Activated CD4-positive, alpha-beta T cell treated with anti-CD3 and anti-CD28 coated beads, Interleukin-2, Interleukin-4, amounts not matched to agents 100 ng/mL and 50 ng/mL, durations not matched to agents 16 hours and 8 hours (primary cell): ENCODE results near the gene PARK7.
"Not testable (repeated sequence)": the region's sequence is repeated elsewhere in the genome, so short reads cannot be mapped to it uniquely, and the experiment has no call there.

Source experiments
- DNase-seq: peaks from one replicate; pipeline ENCODE4 v3.0.0-alpha.2; 2020; ENCODE audit warnings: low spot score

Gene PARK7

DNA sequence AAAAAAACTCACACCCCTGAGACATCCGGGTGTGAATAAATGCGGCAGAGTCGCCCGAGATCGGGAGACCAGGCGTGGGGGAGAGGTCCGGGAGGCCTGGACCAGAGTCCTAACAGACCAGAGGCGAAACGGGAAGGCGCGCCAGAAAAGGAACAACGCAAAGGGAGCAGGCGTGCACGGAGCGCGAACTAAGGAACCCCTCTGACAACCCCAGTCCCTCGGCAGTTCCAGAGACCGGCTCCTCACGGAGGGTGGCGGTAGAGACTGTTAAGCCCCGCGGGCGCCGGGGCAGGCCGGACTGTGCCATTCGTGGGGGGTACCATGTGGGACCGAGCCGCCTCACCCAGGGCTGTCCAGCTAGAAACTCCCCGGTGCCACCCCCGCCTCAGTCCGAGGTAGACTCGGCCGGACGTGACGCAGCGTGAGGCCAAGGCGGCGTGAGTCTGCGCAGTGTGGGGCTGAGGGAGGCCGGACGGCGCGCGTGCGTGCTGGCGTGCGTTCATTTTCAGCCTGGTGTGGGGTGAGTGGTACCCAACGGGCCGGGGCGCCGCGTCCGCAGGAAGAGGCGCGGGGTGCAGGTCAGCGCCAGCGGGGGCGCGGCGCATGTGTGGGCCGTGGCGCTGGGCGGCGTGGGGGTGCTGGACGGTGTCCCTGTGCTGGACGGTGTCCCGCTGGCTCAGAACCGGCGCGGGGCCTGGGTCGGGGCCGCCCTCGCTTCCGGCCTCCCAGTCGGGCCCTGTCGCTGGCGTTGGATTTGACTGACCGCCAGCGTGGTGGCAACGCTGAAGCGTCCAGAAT is at the start of gene PARK7:
Gene PARK7 (plus strand): TSS at position 496 of the 798 bp plus-strand sequence. CDS start 1,075 bp downstream, outside the sequence.
- peak; percentile 100 for DNase-seq

DNA sequence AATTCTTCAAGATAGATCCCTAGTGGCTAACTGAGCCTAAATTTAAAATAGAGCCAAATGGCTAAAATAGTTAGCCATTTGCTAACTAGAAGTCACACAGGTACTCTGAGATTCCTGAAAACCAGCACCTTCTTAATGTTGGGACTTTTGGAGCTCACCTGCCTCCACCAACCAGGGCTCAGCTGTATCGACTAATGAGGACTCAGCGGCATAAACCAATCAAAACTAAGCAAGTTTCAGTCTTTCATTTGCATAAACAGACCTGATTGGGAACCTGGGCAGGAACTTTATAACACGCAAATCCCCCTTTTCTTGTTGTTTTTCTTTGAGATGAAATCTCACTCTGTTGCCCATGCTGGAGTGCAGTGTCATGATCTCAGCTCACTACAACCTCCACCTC is 49.4 kb upstream of the PARK7 start:
- DNase-seq = no peak

- DNase-seq = no peak
These were observed 48.6 kb upstream of the PARK7 start for GRCh38 chr1:7912743-7913557.

DNA sequence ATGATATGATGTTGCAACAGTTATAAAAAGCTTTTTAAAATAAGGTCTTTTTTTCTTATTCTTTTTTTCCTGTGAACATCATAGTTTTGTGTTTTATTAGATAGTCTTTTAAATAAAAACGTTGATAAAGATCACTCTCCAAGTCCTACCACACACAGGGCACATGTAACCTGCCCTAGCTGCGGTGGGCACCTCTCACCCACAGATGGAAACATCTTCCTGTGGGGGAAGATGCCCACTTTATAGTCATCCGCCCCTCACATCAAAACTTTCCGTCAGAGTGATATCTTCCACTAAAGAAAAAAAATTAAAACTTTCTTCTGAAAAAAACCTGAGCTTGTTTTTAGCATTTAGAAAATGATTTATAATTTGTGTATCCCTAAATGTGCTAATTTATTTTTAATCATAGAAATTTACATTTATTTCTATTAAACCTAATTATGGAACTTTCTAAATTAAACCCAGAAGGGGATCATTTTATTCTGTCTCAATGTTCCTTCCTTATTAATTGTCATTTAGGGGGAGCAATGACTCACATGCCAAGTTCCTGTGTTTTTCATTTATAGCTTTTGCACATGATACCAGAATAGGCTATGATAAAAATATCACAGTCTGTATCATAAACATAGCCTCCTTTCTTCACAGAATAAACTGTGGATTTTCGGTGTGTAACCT is 45.5 kb upstream of the PARK7 start:
- DNase-seq = peak; percentile 17

DNA sequence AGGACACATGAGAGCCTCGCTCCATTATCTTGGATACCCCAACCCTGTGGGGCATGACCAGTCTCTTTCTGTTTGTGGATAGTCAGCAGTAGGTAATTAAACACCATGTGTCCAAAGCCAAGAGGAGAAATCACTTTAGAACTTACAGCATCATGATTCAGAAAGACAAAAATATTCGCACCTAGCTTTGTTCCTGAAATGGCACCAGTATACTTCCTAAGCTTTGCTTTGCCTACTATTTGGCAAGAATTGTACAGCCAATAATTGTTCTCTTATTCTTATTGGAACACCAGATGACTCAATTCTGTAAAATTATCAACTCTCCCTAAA is 45.0 kb upstream of the PARK7 start:
- no peak for DNase-seq

- not testable (repeated sequence) for DNase-seq
These were observed 43.5 kb upstream of the PARK7 start for GRCh38 chr1:7917971-7918370.

DNA sequence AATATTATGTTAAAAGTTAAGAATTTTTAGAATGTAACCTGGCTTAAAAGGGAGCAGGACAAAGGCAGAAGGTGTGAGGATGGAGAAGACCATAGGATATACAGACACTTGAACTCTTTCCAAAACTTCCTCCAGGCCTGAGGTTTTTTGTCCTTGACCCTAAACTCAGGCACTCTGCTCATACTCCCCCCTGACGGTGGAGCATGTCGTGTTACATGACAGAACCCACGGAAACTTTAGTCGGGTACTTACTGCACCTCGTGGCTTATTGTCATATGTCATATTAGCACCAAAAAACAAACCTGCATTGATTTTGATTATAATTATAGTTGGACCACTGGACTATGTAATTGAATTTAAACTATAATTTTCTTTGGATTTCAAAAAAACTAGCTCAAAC is 41.6 kb upstream of the PARK7 start:
- no peak for DNase-seq

DNA sequence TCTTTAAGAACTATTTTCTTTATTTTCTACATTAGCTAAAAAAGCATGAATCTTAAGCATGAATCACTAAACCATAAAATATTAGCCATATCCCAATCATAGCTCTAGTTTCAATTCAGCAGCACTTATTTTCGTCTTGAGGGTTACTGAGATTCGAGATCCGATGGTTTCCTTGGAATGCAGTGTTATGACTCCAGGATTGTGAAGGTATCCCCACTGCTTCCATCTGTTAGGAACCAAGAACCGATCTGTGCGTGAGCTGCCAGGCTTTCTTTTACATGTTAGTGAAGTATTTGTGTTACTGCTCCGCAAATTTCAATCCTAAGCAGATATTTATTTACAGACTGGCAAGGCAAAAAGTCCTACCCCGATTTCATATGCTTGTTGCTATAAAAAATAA is 39.7 kb upstream of the PARK7 start:
- no peak for DNase-seq

- no peak for DNase-seq
These were observed 39.2 kb upstream of the PARK7 start for GRCh38 chr1:7922301-7922700.

DNA sequence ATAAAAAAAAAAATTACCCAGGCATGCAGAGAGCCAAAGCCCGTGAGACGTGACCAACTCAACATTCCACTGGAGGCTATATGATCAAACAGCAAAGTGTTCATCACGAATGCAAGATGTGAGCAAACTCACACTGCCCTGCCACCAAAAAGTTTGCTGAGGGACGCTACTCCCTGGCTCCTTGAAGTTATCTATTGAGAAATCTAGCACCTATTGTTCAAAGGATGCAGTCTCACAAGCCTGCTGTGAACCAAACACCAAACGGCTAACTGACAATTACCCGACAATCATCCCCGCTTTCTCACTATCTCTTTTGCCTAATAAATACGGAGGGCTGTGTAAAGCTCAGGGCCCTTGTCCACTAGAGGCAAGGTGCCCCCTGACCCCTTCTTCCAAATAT is 34.5 kb upstream of the PARK7 start:
- not testable (repeated sequence) for DNase-seq

GRCh38 chr1:7928247-7928646 is 33.3 kb upstream of the PARK7 start:
- DNase-seq = no peak

DNA sequence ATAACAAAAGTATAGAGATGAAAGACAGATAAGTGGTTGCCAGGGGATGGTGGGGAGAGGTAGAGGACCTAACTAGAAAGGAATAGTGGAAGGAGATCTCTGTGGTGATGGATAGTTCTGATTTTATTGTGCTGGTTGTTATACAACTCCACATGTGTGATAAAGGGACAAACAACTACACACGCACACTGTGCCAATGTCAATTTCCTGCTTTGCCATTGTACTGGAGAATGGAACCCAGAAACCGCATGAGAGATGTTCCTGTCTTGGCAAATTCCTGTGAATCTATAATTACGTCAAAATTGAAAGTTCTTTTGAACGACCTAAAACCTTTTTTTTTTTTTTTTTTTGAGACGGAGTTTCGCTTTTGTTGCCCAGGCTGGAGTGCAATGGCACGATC is 31.9 kb upstream of the PARK7 start:
- DNase-seq = peak; percentile 37

GRCh38 chr1:7930645-7931445 is 30.7 kb upstream of the PARK7 start:
- peak; percentile 46 for DNase-seq

DNA sequence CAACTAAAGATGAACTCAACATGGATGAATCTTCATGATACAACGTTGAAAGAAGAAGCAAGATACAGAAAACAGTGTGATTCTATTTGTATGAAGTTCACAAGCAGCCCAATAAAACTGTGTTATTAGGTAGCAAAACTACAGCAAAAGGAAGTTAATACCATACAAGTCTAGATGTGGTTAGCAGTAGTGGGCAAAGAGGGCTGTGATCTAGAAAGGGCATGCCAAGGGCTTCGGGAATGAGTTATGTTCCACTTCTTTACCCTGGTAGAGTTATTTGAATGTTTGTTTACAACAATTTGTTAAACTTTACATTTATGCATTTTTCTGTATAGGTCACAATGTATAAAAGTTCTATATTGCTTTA is 30.1 kb upstream of the PARK7 start:
- no peak for DNase-seq

DNA sequence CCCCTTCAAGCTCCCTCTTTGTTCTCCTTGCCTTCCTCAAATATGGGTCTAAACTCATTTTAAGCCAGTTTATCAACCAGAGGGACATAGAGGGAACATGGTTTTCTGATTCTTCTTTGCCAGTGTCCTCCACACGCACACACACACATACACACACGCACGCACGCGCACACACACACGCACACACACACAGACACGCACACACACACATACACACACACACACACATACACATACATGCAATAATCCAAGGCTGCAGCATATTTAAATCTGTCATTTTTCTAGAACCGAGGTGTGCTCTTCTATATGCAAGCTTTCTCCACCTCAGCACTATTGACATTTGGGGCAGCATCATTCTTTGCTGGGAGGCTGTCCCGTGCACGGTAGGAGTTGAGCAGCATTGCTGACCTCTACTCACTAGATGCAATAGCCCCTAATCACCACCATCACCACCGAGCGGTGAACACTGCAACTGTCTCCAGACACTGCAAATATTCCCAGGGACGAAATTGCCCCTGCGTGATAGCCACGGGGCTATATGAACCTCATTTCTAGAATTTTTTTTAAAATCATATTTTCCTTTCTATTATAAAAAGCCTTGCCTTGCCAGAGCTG is 28.9 kb upstream of the PARK7 start:
- DNase-seq = no peak

GRCh38 chr1:7938070-7938469 is 23.4 kb upstream of the PARK7 start:
- no peak for DNase-seq

DNA sequence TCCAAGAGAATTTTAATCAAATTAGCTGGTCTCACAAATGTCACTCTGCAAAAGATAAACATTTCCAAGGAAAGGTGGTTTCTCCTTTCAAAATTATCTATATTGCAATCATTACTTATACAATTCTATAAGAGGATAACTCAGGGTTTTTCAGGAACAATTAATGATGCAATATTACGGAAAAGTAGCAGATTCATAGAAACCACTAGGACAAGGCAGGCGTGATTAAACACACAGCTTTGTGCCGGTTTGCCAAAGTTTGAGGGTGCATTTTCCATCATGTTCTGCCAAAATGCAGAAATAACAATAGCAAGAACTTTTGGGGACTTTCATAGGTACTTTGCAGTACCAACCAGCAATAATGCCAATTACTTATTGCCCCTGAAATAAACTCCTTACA is 21.5 kb upstream of the PARK7 start:
- no peak for DNase-seq

DNA sequence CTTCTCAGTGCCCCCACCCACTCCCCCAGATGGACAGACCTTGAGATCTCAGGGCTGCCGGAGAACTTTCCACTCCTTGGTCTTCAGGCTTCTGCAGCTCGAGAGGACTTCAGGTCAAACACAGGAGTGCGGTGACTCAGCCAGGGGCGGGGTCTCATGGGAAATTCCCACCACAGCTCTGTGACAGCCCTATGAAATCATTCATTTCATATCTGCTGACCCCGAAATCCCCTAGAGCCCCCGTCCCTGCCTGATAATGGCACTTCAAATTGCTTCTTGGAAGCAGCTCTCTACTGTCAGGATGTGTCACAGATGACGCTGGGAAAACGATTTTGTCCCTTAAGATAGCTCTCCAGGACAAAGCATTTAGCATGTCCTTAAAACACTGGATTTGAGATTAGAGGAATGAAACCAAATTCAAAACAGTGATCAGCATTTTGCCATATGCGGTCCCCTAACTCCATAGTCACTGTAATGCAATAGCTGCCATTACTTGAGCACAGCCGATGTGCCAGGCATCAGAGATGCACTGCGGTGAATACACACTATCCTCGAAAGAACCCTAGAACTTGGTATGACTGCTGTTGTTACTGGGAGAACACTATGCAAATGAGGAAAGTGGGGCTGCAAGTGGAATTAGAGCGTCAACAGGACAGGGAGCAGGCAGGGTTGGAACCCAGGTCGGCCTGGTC is 20.6 kb upstream of the PARK7 start, which contains the start of gene TNFRSF9:
Gene TNFRSF9 (minus strand): TSS at position 95 of the 692 bp plus-strand sequence. CDS start 845 bp downstream, outside the sequence.
- peak; percentile 75 for DNase-seq

GRCh38 chr1:7941437-7941793 is 20.1 kb upstream of the PARK7 start:
- no peak for DNase-seq

- DNase-seq = peak; percentile 31
These were observed 19.1 kb upstream of the PARK7 start for GRCh38 chr1:7942214-7942921.
